MM.1S (cell line): ENCODE results near the gene PYGM.

Experiments
- DNase-seq: peaks from one replicate; pipeline ENCODE4 v3.0.0-alpha.2; 2015
- H2AFZ ChIP-seq: fragments of 300-600 bp; sonication (generic); 2 replicates; pipeline ENCODE4 v1.6.0; 2016; ENCODE audit warnings: antibody characterized with exemption, low read length
- H3F3A ChIP-seq: fragments of 300-600 bp; sonication (generic); 2 replicates; pipeline ENCODE4 v1.6.1; 2016; ENCODE audit warnings: mild to moderate bottlenecking, antibody characterized with exemption, low read length, moderate library complexity, mixed read lengths; ENCODE audit not compliant: insufficient read depth
- H3K27ac ChIP-seq: fragments of 300-600 bp; sonication (generic); 2 replicates; pipeline ENCODE4 v1.5.1; 2016; ENCODE audit warnings: mild to moderate bottlenecking, low read length
- H3K27me3 ChIP-seq: fragments of 300-600 bp; sonication (generic); replicated peaks from 2 replicates; pipeline ENCODE4 v1.6.0; 2016; ENCODE audit warnings: low read length; ENCODE audit not compliant: insufficient read depth
- H3K36me3 ChIP-seq: fragments of 300-600 bp; sonication (generic); replicated peaks from 2 replicates; pipeline ENCODE4 v1.6.1; 2016; ENCODE audit warnings: mild to moderate bottlenecking, low read length, mixed read lengths; ENCODE audit not compliant: insufficient read depth
- H3K4me1 ChIP-seq: fragments of 300-600 bp; sonication (generic); 2 replicates; pipeline ENCODE4 v1.6.1; 2016; ENCODE audit warnings: low read length, mixed read lengths
- H3K4me2 ChIP-seq: fragments of 300-600 bp; sonication (generic); 2 replicates; pipeline ENCODE4 v1.6.0; 2016; ENCODE audit warnings: low read depth, low read length
- H3K4me3 ChIP-seq: fragments of 300-600 bp; sonication (generic); 2 replicates; pipeline ENCODE4 v1.5.1; 2016; ENCODE audit warnings: low read length, mixed read lengths
- H3K79me2 ChIP-seq: fragments of 300-600 bp; sonication (generic); 2 replicates; pipeline ENCODE4 v1.6.1; 2016; ENCODE audit warnings: mixed run types, low read length, mixed read lengths
- H3K9ac ChIP-seq: fragments of 300-600 bp; sonication (generic); 2 replicates; pipeline ENCODE4 v1.6.1; 2016; ENCODE audit warnings: low read length, mixed read lengths
- H3K9me2 ChIP-seq: fragments of 300-600 bp; sonication (generic); replicated peaks from 2 replicates; pipeline ENCODE4 v1.6.1; 2016; ENCODE audit warnings: mild to moderate bottlenecking, low read length, mixed read lengths; ENCODE audit not compliant: insufficient read depth
- H3K9me3 ChIP-seq: fragments of 300-600 bp; sonication (generic); replicated peaks from 2 replicates; pipeline ENCODE4 v1.6.1; 2016; ENCODE audit warnings: mild to moderate bottlenecking, low read length, mixed read lengths; ENCODE audit not compliant: insufficient read depth
- H4K20me1 ChIP-seq: fragments of 300-600 bp; sonication (generic); 2 replicates; pipeline ENCODE4 v1.6.1; 2016; ENCODE audit warnings: mild to moderate bottlenecking, low read length, moderate library complexity, mixed read lengths; ENCODE audit not compliant: insufficient read depth
- EZH2 ChIP-seq: fragments of 300-600 bp; sonication (generic); optimal IDR thresholded peaks from 2 replicates; pipeline ENCODE3; 2017; ENCODE audit warnings: low read depth, mild to moderate bottlenecking, antibody characterized with exemption, low read length, mixed read lengths
- EZH2phosphoT487 ChIP-seq: fragments of 300-600 bp; sonication (generic); IDR thresholded peaks from 2 replicates; pipeline ENCODE4 v1.6.1; 2018; ENCODE audit warnings: antibody characterized with exemption, low read length
- TF ChIP-seq, protein P1 (sequence below): fragments of 300-600 bp; sonication (generic); IDR thresholded peaks from 2 replicates; pipeline ENCODE4 v1.5.1; 2016; ENCODE audit warnings: antibody characterized with exemption, low read length, mixed read lengths

Gene PYGM

GRCh38 chr11:64716473-64717267 lies 43.1 kb downstream of the PYGM start:
- H4K20me1 ChIP-seq: no peaks in the 10 kb centered on the region
- no peak overlapping the region for H2AFZ ChIP-seq
- H3F3A ChIP-seq: no peaks in the 10 kb centered on the region
- H3K36me3 ChIP-seq: no peaks in the 10 kb centered on the region
- no peak overlapping the region for H3K4me2 ChIP-seq
- H3K9ac ChIP-seq: no peak overlapping the region
- H3K79me2 ChIP-seq: no peaks in the 10 kb centered on the region
- H3K9me2 ChIP-seq: no peaks in the 10 kb centered on the region
- no peak for DNase-seq
- H3K9me3 ChIP-seq: no peaks in the 10 kb centered on the region
- peaks cover 85% of the 10 kb centered on the region for H3K27me3 ChIP-seq
- H3K4me3 ChIP-seq: no peak overlapping the region
- no peak overlapping the region for H3K27ac ChIP-seq
- TF ChIP-seq, protein P1, sequence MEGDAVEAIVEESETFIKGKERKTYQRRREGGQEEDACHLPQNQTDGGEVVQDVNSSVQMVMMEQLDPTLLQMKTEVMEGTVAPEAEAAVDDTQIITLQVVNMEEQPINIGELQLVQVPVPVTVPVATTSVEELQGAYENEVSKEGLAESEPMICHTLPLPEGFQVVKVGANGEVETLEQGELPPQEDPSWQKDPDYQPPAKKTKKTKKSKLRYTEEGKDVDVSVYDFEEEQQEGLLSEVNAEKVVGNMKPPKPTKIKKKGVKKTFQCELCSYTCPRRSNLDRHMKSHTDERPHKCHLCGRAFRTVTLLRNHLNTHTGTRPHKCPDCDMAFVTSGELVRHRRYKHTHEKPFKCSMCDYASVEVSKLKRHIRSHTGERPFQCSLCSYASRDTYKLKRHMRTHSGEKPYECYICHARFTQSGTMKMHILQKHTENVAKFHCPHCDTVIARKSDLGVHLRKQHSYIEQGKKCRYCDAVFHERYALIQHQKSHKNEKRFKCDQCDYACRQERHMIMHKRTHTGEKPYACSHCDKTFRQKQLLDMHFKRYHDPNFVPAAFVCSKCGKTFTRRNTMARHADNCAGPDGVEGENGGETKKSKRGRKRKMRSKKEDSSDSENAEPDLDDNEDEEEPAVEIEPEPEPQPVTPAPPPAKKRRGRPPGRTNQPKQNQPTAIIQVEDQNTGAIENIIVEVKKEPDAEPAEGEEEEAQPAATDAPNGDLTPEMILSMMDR: no peak
- no peak for TF ChIP-seq EZH2
- no peak for TF ChIP-seq EZH2phosphoT487
- no peaks in the 10 kb centered on the region for H3K4me1 ChIP-seq

- Histone ChIP-seq H3K9me2 (no peaks in the 10 kb centered on the region), H4K20me1 (no peaks in the 10 kb centered on the region), H3K27me3 (peaks cover 85% of the 10 kb centered on the region), H3K9ac (no peak overlapping the region), H2AFZ (no peak overlapping the region), H3F3A (no peaks in the 10 kb centered on the region), H3K4me3 (no peak overlapping the region), H3K9me3 (no peaks in the 10 kb centered on the region), H3K4me2 (no peak overlapping the region), H3K4me1 (no peaks in the 10 kb centered on the region), H3K79me2 (no peaks in the 10 kb centered on the region), H3K27ac (no peak overlapping the region), H3K36me3 (no peaks in the 10 kb centered on the region)
- no peak for DNase-seq
- TF ChIP-seq, protein P1: no peak
- TF ChIP-seq EZH2phosphoT487: no peak
- no peak for TF ChIP-seq EZH2
Observed at GRCh38 chr11:64715756-64716472, 43.9 kb downstream of the PYGM start.

- Histone ChIP-seq H3K27ac (no peak overlapping the region), H3K36me3 (no peaks in the 10 kb centered on the region), H3K9me2 (no peaks in the 10 kb centered on the region), H3K4me3 (no peak overlapping the region), H3K4me1 (no peaks in the 10 kb centered on the region), H2AFZ (no peak overlapping the region), H3K79me2 (no peaks in the 10 kb centered on the region), H3K9ac (no peak overlapping the region), H3F3A (no peaks in the 10 kb centered on the region), H3K9me3 (no peaks in the 10 kb centered on the region), H3K27me3 (peaks cover 85% of the 10 kb centered on the region), H4K20me1 (no peaks in the 10 kb centered on the region), H3K4me2 (no peak overlapping the region)
- TF ChIP-seq EZH2phosphoT487: no peak
- TF ChIP-seq, protein P1: no peak
- no peak for TF ChIP-seq EZH2
- DNase-seq: no peak
Observed at GRCh38 chr11:64715110-64715509, 44.7 kb downstream of the PYGM start.
